SK-N-MC (cell line): ENCODE measurements around the gene SEMA3D.

Experiments used
- EZH2 ChIP-seq: fragments of 200-600 bp; sonication (generic); IDR thresholded peaks from one replicate; pipeline ENCODE4 v1.6.1; 2017; ENCODE audit warnings: antibody characterized with exemption
- POLR2AphosphoS5 ChIP-seq: IDR thresholded peaks from 2 replicates; pipeline ENCODE4 v1.6.1; 2012; ENCODE audit warnings: mild to moderate bottlenecking, low read depth, low read length, borderline replicate concordance

DNA sequence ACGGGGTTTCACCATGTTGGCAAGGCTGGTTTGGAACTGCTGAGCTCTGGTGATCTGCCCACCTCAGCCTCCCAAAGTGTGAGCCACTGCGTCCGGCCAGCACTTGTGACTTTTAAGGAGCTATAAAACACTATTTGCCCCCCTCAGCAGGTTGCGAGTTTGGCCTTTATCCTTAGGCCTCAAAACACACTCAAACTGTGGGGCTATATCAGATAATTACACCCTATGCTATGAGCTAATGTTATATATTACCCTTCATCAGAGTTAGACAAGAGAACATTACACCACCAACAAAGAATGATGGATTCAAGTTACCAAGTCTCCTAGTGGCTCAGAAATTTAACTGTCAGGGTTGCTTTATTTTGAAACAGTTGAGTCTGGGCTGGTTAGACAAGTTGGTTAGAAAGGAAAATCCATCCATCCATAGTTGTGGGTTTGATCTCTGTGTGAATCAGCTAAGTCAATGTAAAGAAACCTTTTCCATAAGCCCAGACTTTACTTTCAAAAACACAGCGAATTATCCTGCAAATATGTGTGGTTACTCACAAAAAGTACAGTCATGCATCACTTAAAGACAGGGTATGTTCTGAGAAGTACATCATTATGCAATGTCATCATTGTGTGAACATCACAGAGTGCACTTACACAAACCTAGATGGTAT lies 115.8 kb downstream of the SEMA3D start:
- TF ChIP-seq POLR2AphosphoS5 (no peak), EZH2 (no peak)
